GM23338 (cell line): ENCODE results near the gene USP8. TPM values are rescaled to one million over a fixed set of nuclear protein-coding genes. Genes with fewer than 3 reads are reported as not detected.

ENCODE experiments used
- ATAC-seq: fragments of 200-7000 bp; cut with Tn5 transposase; 3 replicates; pipeline ENCODE4 v1.9.1; 2020
- DNase-seq: peaks from one replicate; pipeline ENCODE4 v3.0.0-alpha.2; 2015; ENCODE audit warnings: low spot score
- H2AFZ ChIP-seq: fragments of 200-600 bp; sonication (generic); 2 replicates; pipeline ENCODE4 v1.8.0; 2016; ENCODE audit warnings: antibody characterized with exemption, mild to moderate bottlenecking, moderate library complexity
- H3F3A ChIP-seq: fragments of 200-600 bp; sonication (generic); replicated peaks from 2 replicates; pipeline ENCODE4 v1.8.0; 2017; ENCODE audit warnings: antibody characterized with exemption, mixed run types, low read depth
- H3K27ac ChIP-seq: fragments of 200-600 bp; sonication (generic); 2 replicates; pipeline ENCODE4 v1.6.1; 2016; ENCODE audit warnings: low read depth
- H3K27me3 ChIP-seq: fragments of 200-600 bp; sonication (generic); 2 replicates; pipeline ENCODE4 v1.8.0; 2016; ENCODE audit warnings: mild to moderate bottlenecking, mixed run types, moderate library complexity; ENCODE audit not compliant: insufficient read depth
- H3K36me3 ChIP-seq: fragments of 200-600 bp; sonication (generic); 2 replicates; pipeline ENCODE4 v1.8.0; 2016; ENCODE audit warnings: mild to moderate bottlenecking; ENCODE audit not compliant: insufficient read depth
- H3K4me1 ChIP-seq: fragments of 200-600 bp; sonication (generic); 2 replicates; pipeline ENCODE4 v1.8.0; 2016; ENCODE audit warnings: mild to moderate bottlenecking, moderate library complexity; ENCODE audit not compliant: insufficient read depth
- H3K4me2 ChIP-seq: fragments of 200-600 bp; sonication (generic); 2 replicates; pipeline ENCODE4 v1.7.1; 2017; ENCODE audit warnings: mixed run types
- H3K4me3 ChIP-seq: fragments of 200-600 bp; sonication (generic); 2 replicates; pipeline ENCODE4 v1.6.1; 2016; ENCODE audit warnings: mixed run types
- H3K79me2 ChIP-seq: fragments of 200-600 bp; sonication (generic); replicated peaks from 2 replicates; pipeline ENCODE4 v1.8.0; 2017; ENCODE audit warnings: mild to moderate bottlenecking; ENCODE audit not compliant: insufficient read depth
- H3K9me2 ChIP-seq: fragments of 200-600 bp; sonication (generic); 2 replicates; pipeline ENCODE4 v1.8.0; 2017; ENCODE audit not compliant: insufficient read depth
- H4K20me1 ChIP-seq: fragments of 200-600 bp; sonication (generic); replicated peaks from 2 replicates; pipeline ENCODE4 v1.8.0; 2017; ENCODE audit warnings: mild to moderate bottlenecking; ENCODE audit not compliant: insufficient read depth
- H3K27ac Mint-ChIP-seq: 2 replicates; pipeline ENCODE4 v1.8.0; 2020; ENCODE audit warnings: inconsistent platforms, mild to moderate bottlenecking, moderate library complexity, mixed read lengths
- H3K27me3 Mint-ChIP-seq: 3 replicates; pipeline ENCODE4 v1.8.0; 2022; ENCODE audit warnings: low read depth, mild to moderate bottlenecking, moderate library complexity, mixed read lengths, inconsistent platforms; ENCODE audit not compliant: insufficient read depth, poor library complexity
- H3K36me3 Mint-ChIP-seq: 3 replicates; pipeline ENCODE4 v1.8.0; 2021; ENCODE audit warnings: low read depth, mild to moderate bottlenecking, inconsistent platforms, moderate library complexity, mixed read lengths
- H3K4me1 Mint-ChIP-seq: 3 replicates; pipeline ENCODE4 v1.8.0; 2020; ENCODE audit warnings: mild to moderate bottlenecking, inconsistent platforms, mixed read lengths
- H3K4me3 Mint-ChIP-seq: 3 replicates; pipeline ENCODE4 v1.8.0; 2021; ENCODE audit warnings: moderate library complexity, mild to moderate bottlenecking, inconsistent platforms, mixed read lengths
- H3K9me3 Mint-ChIP-seq: 3 replicates; pipeline ENCODE4 v1.8.0; 2020; ENCODE audit warnings: moderate library complexity, mild to moderate bottlenecking, inconsistent platforms, mixed read lengths
- CREB1 ChIP-seq: fragments of 250-450 bp; sonication (Bioruptor Pico); IDR thresholded peaks from 2 replicates; pipeline ENCODE4 v1.5.0; 2020; ENCODE audit warnings: low read depth, mild to moderate bottlenecking, moderate library complexity
- CTCF ChIP-seq, 2 experiments: fragments of 200-600 bp in 1 of 2; sonication (generic) in 1 of 2; conservative IDR thresholded peaks; 2 replicates each; pipeline versions ENCODE4 v1.5.1 to v1.6.1; 2016 to 2017; ENCODE audit warnings: antibody characterized with exemption in 2 of 2, low read depth in 2 of 2, mild to moderate bottlenecking in 2 of 2, moderate library complexity in 1 of 2
- ETS1 ChIP-seq: IDR thresholded peaks from 2 replicates; pipeline ENCODE4 v1.6.1; 2016; ENCODE audit warnings: antibody characterized with exemption
- JUNB ChIP-seq: IDR thresholded peaks from one replicate; pipeline ENCODE4 v1.6.1; 2016; ENCODE audit warnings: antibody characterized with exemption; ENCODE audit not compliant: unreplicated experiment
- POLR2AphosphoS5 ChIP-seq: IDR thresholded peaks from 2 replicates; pipeline ENCODE4 v1.6.1; 2016; ENCODE audit warnings: antibody characterized with exemption, low read depth
- ZNF462 ChIP-seq: fragments of 250-450 bp; sonication (Bioruptor Pico); IDR thresholded peaks from 2 replicates; pipeline ENCODE4 v1.5.0; 2020; ENCODE audit warnings: mild to moderate bottlenecking, moderate library complexity
- long read RNA-seq: library from polyadenylated mRNA; unstranded; transcript quantifications from one replicate; pipeline ENCODE4 v2.0.0, GENCODE V29; 2020; ENCODE audit not compliant: unreplicated experiment
- polyA plus RNA-seq: library from polyadenylated mRNA; unstranded; fragments of >200 nt; fragmentation: Nextera tagmentation; extraction: Ambion mirVana; gene quantifications from 2 replicates; pipeline ENCODE4 v1.2.1, GENCODE V29; 2016
- total RNA-seq: library from RNA; depleted of rRNA; stranded (reverse); fragments of >200 nt; shearing (Covaris generic); gene quantifications from 2 replicates; pipeline ENCODE4 v1.2.3, GENCODE V29; 2014; rRNA removed

Gene USP8
- 60.3 and 64.8 TPM in 2 replicates for total RNA-seq
- polyA plus RNA-seq: 50.0 and 68.6 TPM in 2 replicates
- long read RNA-seq, partial matches to known transcripts: 31 of 34 reads
- long read RNA-seq, other reads (novel, unspliced or antisense): 1 of 34 reads

- H3K4me3 Mint-ChIP-seq: peak within 1 kb of the TSS; percentile 93
- Histone ChIP-seq H3K36me3 (no peaks in the 10 kb centered on the region), H3K27me3 (no peaks in the 10 kb centered on the region), H2AFZ (peak within 1 kb of the TSS; percentile 49), H3K79me2 (peaks cover 49% of the 10 kb centered on the region), H3K4me2 (peak within 1 kb of the TSS; percentile 80), H4K20me1 (peaks cover 11% of the 10 kb centered on the region; the same call in 1 of the 2 replicates), H3K4me1 (peaks cover 14% of the 10 kb centered on the region; the same call in 1 of the 2 replicates), H3K9me2 (no peaks in the 10 kb centered on the region), H3K27ac (peak within 1 kb of the TSS; percentile 93), H3F3A (no peaks in the 10 kb centered on the region), H3K4me3 (peak within 1 kb of the TSS; percentile 75)
- DNase-seq (peak; percentile 99), ATAC-seq (peak; percentile 98)
- H3K4me1 Mint-ChIP-seq: peaks cover 5% of the 10 kb centered on the region
- TF ChIP-seq ETS1 (no peak), POLR2AphosphoS5 (peak; percentile 97), CREB1 (CRISPR knock-in tag) (peak; percentile 97)
- peak within 1 kb of the TSS; percentile 95 for H3K27ac Mint-ChIP-seq
- no peaks in the 10 kb centered on the region for H3K36me3 Mint-ChIP-seq
- no peaks in the 10 kb centered on the region for H3K9me3 Mint-ChIP-seq
- H3K27me3 Mint-ChIP-seq: peaks cover 13% of the 10 kb centered on the region
These were observed at the start of gene USP8 for GRCh38 chr15:50424066-50424890. USP8 (plus strand) TSS chr15:50424405; CDS start chr15:50439074, 14,669 bp downstream.

GRCh38 chr15:50377867-50378751 lies 46.1 kb upstream of the USP8 start:
- no peaks in the 10 kb centered on the region for H3F3A ChIP-seq
- no peaks in the 10 kb centered on the region for H3K36me3 ChIP-seq
- Mint-ChIP-seq H3K4me1 (peaks cover 5% of the 10 kb centered on the region; the same call in 2 of the 3 replicates), H3K27ac (no peak overlapping the region), H3K27me3 (peaks cover 2% of the 10 kb centered on the region), H3K4me3 (no peak overlapping the region), H3K9me3 (no peaks in the 10 kb centered on the region), H3K36me3 (no peaks in the 10 kb centered on the region)
- no peaks in the 10 kb centered on the region for H3K27me3 ChIP-seq
- H3K79me2 ChIP-seq: no peaks in the 10 kb centered on the region
- H3K27ac ChIP-seq: no peak overlapping the region
- H3K4me3 ChIP-seq: no peak overlapping the region
- H3K4me1 ChIP-seq: peaks cover 5% of the 10 kb centered on the region; the same call in 1 of the 2 replicates
- no peaks in the 10 kb centered on the region for H3K9me2 ChIP-seq
- H2AFZ ChIP-seq: no peak overlapping the region
- no peaks in the 10 kb centered on the region for H4K20me1 ChIP-seq
- ATAC-seq (no peak), DNase-seq (no peak)
- no peak overlapping the region for H3K4me2 ChIP-seq
- no peak for TF ChIP-seq ZNF462 (CRISPR knock-in tag)
- no peak for TF ChIP-seq CTCF (conservative IDR thresholded peaks at IDR 0.05; ENCODE audit: low read depth in 2 of 2)
- TF ChIP-seq JUNB: no peak
- no peak for TF ChIP-seq ETS1
- TF ChIP-seq POLR2AphosphoS5: no peak
